ENCODE measurements around the gene SMIM24. TPM values are rescaled to one million over a fixed set of nuclear protein-coding genes. Genes with fewer than 3 reads are reported as not detected.

Gene SMIM24
- total RNA-seq, 1 experiment from 2014 or later = 1.9 TPM

DNA sequence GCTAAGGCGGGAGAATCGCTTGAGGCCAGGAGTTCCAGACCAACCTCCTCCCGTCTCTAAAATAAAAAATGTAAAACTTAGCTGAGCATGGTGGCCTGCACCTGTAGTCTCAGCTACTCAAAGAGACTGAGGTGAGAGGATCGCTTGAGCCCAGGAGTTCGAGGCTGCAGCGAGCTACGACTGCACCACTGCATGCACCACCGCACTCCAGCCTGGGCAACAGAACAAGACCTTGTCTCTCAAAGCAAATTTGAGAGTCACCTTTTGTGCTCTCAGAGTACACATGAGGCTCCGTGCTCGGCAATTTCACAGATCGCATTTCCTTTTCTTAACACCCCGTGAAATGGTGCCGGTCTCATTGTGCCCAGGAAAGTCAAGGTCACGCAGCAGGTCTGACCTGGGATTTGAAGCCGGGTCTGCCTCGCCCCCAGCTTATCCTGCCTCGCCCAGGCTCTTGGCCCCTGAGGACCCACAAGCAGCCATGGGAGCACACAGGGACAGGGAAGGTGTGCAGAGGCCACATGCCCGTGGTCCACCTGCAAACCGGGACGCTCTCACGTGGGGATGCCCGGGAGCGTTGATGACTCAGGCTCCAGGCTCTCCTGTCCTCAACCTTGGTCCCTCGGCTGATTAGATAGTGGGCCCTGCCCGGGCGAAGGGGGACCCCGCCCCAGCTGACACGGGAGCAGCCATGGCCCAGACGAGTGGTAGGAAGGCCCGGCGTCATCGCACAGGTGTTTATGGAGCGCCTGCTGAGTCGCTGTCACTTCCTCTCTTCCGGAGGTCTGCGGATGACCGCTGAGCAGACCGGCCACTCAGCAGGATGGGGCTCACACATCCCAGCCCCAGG, 1.1 kb upstream of the SMIM24 start:
- H3K9me3 Mint-ChIP-seq = peaks cover 0 to 8% of the 10 kb centered on the region in 2 experiments; a peak in 1 of 5 replicates
- H4K91ac ChIP-seq (ENCODE audit: insufficient read length, low read depth, low read length) = no peak overlapping the region
- H3K9me3 ChIP-seq (ENCODE audit: control insufficient read depth, low read depth, low read length) = no peaks in the 10 kb centered on the region
- no peaks in the 10 kb centered on the region for H3K79me1 ChIP-seq (ENCODE audit: insufficient read depth, low read depth, low read length, poor library complexity, severe bottlenecking)
- no peak overlapping the region for H3K4ac ChIP-seq (ENCODE audit: low read depth, low read length)
- H3K4me2 ChIP-seq (ENCODE audit: insufficient read depth, insufficient read length, low read length) = no peak overlapping the region
- H3K27ac ChIP-seq (ENCODE audit: insufficient read length, low read depth, low read length) = no peak overlapping the region
- no peak overlapping the region for H3T11ph ChIP-seq (ENCODE audit: low read length)
- no peak overlapping the region for H2BK120ac ChIP-seq (ENCODE audit: low read depth, low read length, poor library complexity, severe bottlenecking)
- no CpG with 5 or more reads among the region's 38 CpGs for WGBS (ENCODE audit: extremely low coverage, insufficient read length, low lambda C conversion rate)
- H4K20me1 ChIP-seq (ENCODE audit: control insufficient read depth, insufficient read depth, insufficient read length) = no peaks in the 10 kb centered on the region
- no peak overlapping the region for H3K27ac Mint-ChIP-seq
- no peak overlapping the region for H2BK20ac ChIP-seq (ENCODE audit: low read depth, low read length, poor library complexity, severe bottlenecking)
- H3K56ac ChIP-seq (ENCODE audit: insufficient read length, low read depth, low read length) = no peak overlapping the region
- H3K9ac ChIP-seq (ENCODE audit: extremely low read depth, insufficient read length, low read length) = no peak overlapping the region
- H3K79me2 ChIP-seq (ENCODE audit: insufficient read depth, low read length) = no peaks in the 10 kb centered on the region
- no peak overlapping the region for H3K23ac ChIP-seq (ENCODE audit: insufficient read length, low read depth, low read length)
- H3K36me3 Mint-ChIP-seq (ENCODE audit: insufficient read depth in 1 of 3, low read depth in 3 of 3) = no peaks in the 10 kb centered on the region; a peak in 1 of 7 replicates
- peaks cover 8 to 23% of the 10 kb centered on the region in 2 experiments for H3K4me1 Mint-ChIP-seq
- H3K27me3 Mint-ChIP-seq (ENCODE audit: low read depth) = peaks cover 7% of the 10 kb centered on the region
- H3K4me1 ChIP-seq (ENCODE audit: insufficient read depth, low read length) = no peaks in the 10 kb centered on the region
- no peaks in the 10 kb centered on the region for H3K27me3 ChIP-seq (ENCODE audit: insufficient read depth, low read length)
- no peak overlapping the region for H3K4me3 Mint-ChIP-seq
- H2AFZ ChIP-seq (ENCODE audit: low read length) = no peak overlapping the region
- no peak overlapping the region for H2BK15ac ChIP-seq (ENCODE audit: low read depth, low read length)
- TF ChIP-seq, protein P1, sequence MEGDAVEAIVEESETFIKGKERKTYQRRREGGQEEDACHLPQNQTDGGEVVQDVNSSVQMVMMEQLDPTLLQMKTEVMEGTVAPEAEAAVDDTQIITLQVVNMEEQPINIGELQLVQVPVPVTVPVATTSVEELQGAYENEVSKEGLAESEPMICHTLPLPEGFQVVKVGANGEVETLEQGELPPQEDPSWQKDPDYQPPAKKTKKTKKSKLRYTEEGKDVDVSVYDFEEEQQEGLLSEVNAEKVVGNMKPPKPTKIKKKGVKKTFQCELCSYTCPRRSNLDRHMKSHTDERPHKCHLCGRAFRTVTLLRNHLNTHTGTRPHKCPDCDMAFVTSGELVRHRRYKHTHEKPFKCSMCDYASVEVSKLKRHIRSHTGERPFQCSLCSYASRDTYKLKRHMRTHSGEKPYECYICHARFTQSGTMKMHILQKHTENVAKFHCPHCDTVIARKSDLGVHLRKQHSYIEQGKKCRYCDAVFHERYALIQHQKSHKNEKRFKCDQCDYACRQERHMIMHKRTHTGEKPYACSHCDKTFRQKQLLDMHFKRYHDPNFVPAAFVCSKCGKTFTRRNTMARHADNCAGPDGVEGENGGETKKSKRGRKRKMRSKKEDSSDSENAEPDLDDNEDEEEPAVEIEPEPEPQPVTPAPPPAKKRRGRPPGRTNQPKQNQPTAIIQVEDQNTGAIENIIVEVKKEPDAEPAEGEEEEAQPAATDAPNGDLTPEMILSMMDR (conservative IDR thresholded peaks at IDR 0.05) = no peak
- H2AK5ac ChIP-seq (ENCODE audit: insufficient read length, low read length) = no peak overlapping the region
- peak overlapping the region; percentile 49; the same call in 1 of the 2 replicates for H3K14ac ChIP-seq (ENCODE audit: insufficient read depth, low read length)
- H2BK5ac ChIP-seq (ENCODE audit: insufficient read length, low read length) = no peak overlapping the region
- no peak overlapping the region for H4K5ac ChIP-seq (ENCODE audit: insufficient read length, low read depth, low read length)
- H4K8ac ChIP-seq (replicated peaks; ENCODE audit: insufficient read length, low read depth, low read length) = no peak overlapping the region
- H3K18ac ChIP-seq (ENCODE audit: insufficient read length, low read depth, low read length) = no peak overlapping the region
- peaks cover 4% of the 10 kb centered on the region for H3K23me2 ChIP-seq (ENCODE audit: insufficient read length, low read depth, low read length, poor library complexity, severe bottlenecking)
- no peak overlapping the region for H2BK12ac ChIP-seq (ENCODE audit: insufficient read length, low read depth, low read length)
- DNase-seq = no peak

Measured in H9 (cell line).